ENCODE data around the gene HSPB9.

Gene HSPB9

DNA sequence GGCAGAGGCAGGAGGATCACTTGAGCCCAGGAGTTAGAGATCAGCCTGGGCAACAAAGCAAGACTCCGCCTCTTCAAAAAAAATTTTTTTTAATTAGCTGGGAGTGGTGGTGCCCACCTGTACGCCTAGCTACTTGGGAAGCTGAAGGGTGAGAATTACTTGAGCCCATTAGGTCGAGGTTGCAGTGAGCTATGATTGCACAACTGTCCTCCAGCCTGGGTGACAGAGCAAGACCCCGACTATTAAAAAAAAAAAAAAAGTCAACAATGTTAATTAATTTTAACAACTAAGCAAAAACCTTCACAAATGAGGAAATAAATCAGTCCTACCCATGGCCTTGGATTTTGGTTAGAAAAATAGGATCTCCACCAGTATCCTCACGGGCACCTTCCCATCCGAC is 15.5 kb upstream of the HSPB9 start:
- H3K4me1 Mint-ChIP-seq = peaks cover 4% of the 10 kb centered on the region
- no peaks in the 10 kb centered on the region for H3K36me3 Mint-ChIP-seq (ENCODE audit: low read depth)
- H3K9me3 Mint-ChIP-seq = no peaks in the 10 kb centered on the region
- H3K4me3 Mint-ChIP-seq = no peak overlapping the region
- H3K27me3 Mint-ChIP-seq (ENCODE audit: low read depth) = peaks cover 32% of the 10 kb centered on the region
- H3K27ac Mint-ChIP-seq = no peak overlapping the region
- no peak for TF ChIP-seq CTCF (IDR thresholded peaks at IDR 0.05; ENCODE audit: unreplicated experiment in 3 of 3)

DNA sequence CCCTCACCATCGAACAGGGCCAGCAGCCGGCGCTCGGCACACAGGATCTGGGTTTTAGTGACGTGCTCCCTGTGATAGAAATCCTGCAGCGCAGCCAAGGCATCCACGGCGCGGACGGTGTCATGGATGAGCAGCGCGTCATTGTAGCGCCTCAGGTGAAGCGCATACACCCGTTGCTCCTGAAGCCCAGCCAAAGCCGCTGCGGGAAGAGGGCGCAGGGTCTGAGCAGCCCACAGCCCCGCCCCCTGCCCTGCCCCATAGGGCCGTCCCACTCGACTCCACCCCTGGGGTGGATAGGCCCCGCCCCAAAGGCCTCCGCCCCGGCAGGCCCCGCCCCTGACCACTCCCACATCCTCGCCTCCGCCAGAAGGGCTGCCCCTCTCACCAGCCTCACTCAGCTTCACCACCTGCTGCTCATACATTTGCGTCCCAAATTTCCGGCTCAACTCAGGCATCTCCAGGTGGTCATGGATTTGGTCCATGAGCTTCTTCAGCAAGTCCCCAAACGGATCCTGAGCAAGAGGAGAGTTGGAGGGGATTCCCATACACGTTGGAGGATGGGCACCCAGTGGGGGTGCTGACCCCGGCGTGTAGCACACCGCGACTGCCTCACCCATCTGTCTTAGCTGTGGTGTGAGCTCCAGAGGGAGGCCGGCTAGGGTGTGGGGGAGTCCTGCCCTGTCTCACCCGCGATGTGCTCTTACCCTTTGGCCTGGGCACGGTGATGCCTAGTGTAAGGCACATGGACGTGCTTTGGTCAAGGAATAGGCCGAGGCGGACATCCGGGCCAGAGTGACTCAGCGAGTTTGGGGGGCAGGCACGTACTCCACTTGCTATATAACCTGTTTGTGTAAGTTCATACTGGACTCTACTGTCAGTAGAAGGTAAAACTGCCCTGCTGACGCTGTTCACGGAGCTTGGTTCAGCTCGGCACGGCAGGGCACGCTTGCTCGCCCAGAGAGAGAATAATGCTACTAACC is 14.7 kb upstream of the HSPB9 start:
- Mint-ChIP-seq H3K27ac (no peak overlapping the region), H3K27me3 (ENCODE audit: low read depth) (peaks cover 26% of the 10 kb centered on the region), H3K4me3 (peak overlapping the region in 2 of 3 experiments; percentile 51 to 61), H3K4me1 (peaks cover 11% of the 10 kb centered on the region), H3K36me3 (ENCODE audit: low read depth) (no peaks in the 10 kb centered on the region), H3K9me3 (no peaks in the 10 kb centered on the region)
- TF ChIP-seq CTCF (IDR thresholded peaks at IDR 0.05; ENCODE audit: unreplicated experiment in 3 of 3) = no peak

GRCh38 chr17:42109086-42109485 is 13.5 kb upstream of the HSPB9 start:
- Mint-ChIP-seq H3K27me3 (ENCODE audit: low read depth) (peaks cover 21% of the 10 kb centered on the region), H3K4me3 (no peak overlapping the region), H3K36me3 (ENCODE audit: low read depth) (no peaks in the 10 kb centered on the region), H3K27ac (no peak overlapping the region), H3K4me1 (peaks cover 11% of the 10 kb centered on the region), H3K9me3 (no peaks in the 10 kb centered on the region)
- TF ChIP-seq CTCF (IDR thresholded peaks at IDR 0.05; ENCODE audit: unreplicated experiment in 3 of 3) = no peak

DNA sequence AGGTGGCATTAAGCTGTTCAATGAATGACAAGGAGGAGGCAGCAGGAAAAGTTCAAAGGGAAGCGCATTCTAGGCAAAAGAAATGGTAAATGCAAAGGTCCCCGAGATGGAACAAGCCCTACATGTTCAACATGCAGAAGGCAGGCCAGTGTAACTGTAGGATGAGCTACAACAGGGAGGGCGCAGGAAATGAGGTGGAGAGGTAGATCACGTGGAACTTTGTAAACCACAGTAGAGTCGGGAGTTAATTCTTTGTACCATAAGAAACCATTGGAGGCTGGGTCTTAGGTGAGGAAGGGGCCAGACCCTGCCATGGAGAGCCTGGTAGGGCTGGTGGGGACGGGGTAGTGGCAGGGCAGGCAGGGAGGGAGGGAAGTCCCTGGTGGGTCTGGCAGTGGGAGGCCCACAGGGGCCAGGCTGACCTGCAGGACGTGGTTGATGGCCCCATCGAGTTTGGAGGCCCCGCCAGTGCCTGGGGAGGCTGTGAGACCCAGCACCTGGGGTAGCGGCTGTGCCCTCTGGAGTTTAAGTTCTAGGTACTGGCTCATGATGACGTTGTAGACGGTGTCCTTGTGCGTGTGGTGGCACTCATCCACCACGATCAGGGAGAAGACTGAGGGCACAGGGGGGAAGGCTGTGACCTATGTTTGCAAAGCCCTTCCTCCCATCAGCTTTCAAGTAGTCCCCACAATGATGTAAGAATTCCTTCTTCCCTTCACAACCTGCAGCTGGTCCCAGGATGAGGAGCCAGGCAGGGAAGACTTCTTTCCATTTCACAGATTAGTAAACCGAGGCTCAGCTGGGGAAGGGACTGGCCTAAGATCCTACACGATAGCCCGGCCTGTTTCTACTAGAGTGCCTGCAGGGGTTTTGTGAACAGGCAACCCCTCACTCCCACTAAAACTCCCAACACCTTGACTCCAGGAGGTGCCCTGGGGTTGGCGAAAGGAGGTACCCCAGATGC is 12.0 kb upstream of the HSPB9 start:
- no peak for TF ChIP-seq CTCF (IDR thresholded peaks at IDR 0.05; ENCODE audit: unreplicated experiment in 3 of 3)
- Mint-ChIP-seq H3K27me3 (ENCODE audit: low read depth) (peaks cover 13% of the 10 kb centered on the region), H3K4me1 (peaks cover 11% of the 10 kb centered on the region), H3K4me3 (peak overlapping the region in 2 of 3 experiments; percentile 59 to 72), H3K9me3 (no peaks in the 10 kb centered on the region), H3K36me3 (ENCODE audit: low read depth) (no peaks in the 10 kb centered on the region), H3K27ac (peak overlapping the region in 1 of 3 experiments; percentile 16)

DNA sequence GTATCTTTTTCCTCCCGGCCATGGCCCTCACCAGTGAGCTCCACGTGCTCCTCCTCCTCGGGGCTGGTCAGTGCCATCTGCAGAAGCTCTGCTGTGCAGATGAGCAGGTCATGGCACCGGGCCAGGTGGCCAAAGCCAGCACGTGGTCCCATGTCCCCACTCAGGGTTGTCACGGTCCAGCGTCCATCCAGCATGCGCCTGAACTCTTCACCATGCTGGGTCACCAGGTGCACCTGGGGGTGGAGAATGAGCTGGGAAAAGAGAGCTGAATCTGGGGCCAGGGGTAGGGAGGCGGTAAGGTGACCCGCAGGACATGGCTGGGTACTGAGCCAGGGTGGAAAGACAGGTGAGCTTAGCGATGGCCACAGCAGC is 11.4 kb upstream of the HSPB9 start:
- Mint-ChIP-seq H3K4me3 (no peak overlapping the region), H3K27me3 (ENCODE audit: low read depth) (peaks cover 17% of the 10 kb centered on the region), H3K27ac (no peak overlapping the region), H3K9me3 (no peaks in the 10 kb centered on the region), H3K4me1 (peaks cover 11% of the 10 kb centered on the region), H3K36me3 (ENCODE audit: low read depth) (no peaks in the 10 kb centered on the region)
- no peak for TF ChIP-seq CTCF (IDR thresholded peaks at IDR 0.05; ENCODE audit: unreplicated experiment in 3 of 3)

All from nephron (organoid).